C4-2B (cell line): ENCODE measurements around the gene P3H4.

Source experiments
- H3K27ac ChIP-seq: fragments of 450-650 bp; 2 replicates; pipeline ENCODE4 v1.5.1; 2017
- ZFX ChIP-seq: fragments of 450-650 bp; IDR thresholded peaks from 2 replicates; pipeline ENCODE4 v1.6.1; 2017
- TF ChIP-seq, protein P1 (sequence below): fragments of 450-650 bp; conservative IDR thresholded peaks from 2 replicates; pipeline ENCODE4 v1.5.1; 2017; ENCODE audit warnings: mild to moderate bottlenecking

Gene P3H4

DNA sequence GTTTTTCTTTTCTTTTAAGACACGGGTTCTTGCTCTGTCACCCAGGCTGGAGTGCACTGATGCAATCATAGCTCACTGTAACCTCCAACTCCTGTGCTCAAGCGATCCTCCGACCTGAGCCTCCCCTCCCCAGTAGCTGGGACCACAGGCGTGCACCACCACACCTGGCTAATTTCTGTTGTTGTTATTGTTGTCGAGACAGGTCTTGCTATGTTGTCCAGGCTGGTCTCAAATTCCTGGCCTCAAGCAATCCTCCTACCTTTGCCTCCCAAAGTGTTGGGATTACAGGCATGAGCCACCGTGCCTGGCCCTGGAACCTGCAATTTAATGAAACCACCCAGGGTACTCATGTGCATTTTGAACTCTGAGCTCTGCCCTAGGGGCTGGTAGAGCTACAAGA lies 49.4 kb downstream of the P3H4 start:
- no peak overlapping the region for H3K27ac ChIP-seq
- TF ChIP-seq, protein P1, sequence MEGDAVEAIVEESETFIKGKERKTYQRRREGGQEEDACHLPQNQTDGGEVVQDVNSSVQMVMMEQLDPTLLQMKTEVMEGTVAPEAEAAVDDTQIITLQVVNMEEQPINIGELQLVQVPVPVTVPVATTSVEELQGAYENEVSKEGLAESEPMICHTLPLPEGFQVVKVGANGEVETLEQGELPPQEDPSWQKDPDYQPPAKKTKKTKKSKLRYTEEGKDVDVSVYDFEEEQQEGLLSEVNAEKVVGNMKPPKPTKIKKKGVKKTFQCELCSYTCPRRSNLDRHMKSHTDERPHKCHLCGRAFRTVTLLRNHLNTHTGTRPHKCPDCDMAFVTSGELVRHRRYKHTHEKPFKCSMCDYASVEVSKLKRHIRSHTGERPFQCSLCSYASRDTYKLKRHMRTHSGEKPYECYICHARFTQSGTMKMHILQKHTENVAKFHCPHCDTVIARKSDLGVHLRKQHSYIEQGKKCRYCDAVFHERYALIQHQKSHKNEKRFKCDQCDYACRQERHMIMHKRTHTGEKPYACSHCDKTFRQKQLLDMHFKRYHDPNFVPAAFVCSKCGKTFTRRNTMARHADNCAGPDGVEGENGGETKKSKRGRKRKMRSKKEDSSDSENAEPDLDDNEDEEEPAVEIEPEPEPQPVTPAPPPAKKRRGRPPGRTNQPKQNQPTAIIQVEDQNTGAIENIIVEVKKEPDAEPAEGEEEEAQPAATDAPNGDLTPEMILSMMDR: no peak
- TF ChIP-seq ZFX: no peak

DNA sequence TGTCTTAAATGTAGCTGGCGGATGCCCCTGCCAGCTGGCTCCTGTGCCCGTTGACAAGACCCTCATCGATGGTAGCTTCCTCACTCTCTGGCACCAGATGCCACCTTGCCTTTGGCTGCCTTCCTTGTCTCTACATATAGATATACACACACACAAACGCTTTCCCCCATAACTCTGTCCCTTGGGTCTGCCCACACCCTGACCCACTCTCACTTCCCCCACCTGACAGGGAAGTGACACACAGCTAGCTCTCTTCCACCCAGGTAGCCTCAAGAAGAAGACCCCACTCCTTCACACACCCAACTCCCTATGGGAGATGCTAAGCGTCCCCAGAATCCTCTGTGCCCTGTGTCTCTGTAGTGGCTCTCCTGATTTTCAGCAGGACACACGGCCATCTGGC lies 50.9 kb downstream of the P3H4 start:
- TF ChIP-seq, protein P1: no peak
- TF ChIP-seq ZFX: no peak
- H3K27ac ChIP-seq: no peak overlapping the region

DNA sequence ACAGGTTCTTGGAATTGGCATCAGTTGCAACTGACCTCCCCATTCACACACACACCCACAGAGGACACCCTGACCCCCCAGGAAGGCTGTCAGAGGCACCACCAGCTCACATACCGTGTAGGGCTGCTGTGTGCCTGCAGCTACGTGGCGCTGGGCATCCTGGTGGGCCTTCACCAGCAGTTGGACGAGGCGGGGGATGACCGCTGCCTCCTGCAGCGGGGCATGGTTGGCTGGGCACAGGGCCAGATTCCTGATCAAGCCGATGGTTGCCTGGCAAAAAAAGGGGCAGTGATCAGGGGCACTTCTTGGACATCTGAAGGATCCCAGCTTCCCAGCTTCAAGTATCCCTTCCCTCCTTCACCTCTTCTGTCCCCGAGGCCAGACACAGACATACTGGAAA lies 53.1 kb downstream of the P3H4 start:
- TF ChIP-seq, protein P1: no peak
- no peak for TF ChIP-seq ZFX
- H3K27ac ChIP-seq: no peak overlapping the region

DNA sequence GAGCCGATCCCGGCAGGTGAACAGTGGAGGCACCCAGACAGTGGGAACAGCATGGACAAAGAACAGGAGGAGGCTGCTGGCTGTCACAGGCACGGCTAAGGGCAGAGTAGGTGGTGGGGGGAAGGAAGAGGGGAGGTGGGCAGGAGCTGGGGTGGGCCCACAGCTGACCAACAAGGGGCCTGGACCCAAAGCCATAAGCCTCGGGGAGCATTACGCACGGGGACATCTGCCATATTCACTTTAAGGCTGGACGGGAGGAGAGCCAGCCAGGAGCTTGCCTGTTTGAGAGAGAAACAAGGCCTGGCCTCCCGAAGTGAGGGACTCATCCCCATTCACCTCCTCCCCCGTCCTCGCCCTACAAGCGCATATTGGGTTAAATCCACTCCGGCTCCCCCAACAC lies 57.7 kb downstream of the P3H4 start:
- no peak overlapping the region for H3K27ac ChIP-seq
- TF ChIP-seq ZFX: no peak
- TF ChIP-seq, protein P1: no peak
